Tibial nerve (tissue), 4 donors: Measurements from ENCODE around the gene CADPS2. TPM values are rescaled to one million over a fixed set of nuclear protein-coding genes. Genes with fewer than 3 reads are reported as not detected.

Experiments used
- DNase-seq, 2 donors: peaks; one replicate each; pipeline ENCODE4 v3.0.0-alpha.2; 2019; ENCODE audit warnings: low spot score in 2 of 2
- H3K27ac ChIP-seq, 4 donors: fragments of 200-600 bp; sonication (generic) in 3 of 4; one replicate each; pipeline ENCODE4 v1.5.1; 2017 to 2019; ENCODE audit warnings: mild to moderate bottlenecking in 1 of 4
- H3K27me3 ChIP-seq, 2 donors: fragments of 200-600 bp; sonication (generic) in 1 of 2; one replicate each; pipeline versions ENCODE4 v1.5.1 to v1.6.0; 2017 to 2019
- H3K36me3 ChIP-seq, 3 donors: fragments of 200-600 bp; sonication (generic); one replicate each; pipeline ENCODE4 v1.5.1; 2018 to 2019
- H3K4me1 ChIP-seq, 4 donors: fragments of 200-600 bp; sonication (generic) in 3 of 4; one replicate each; pipeline ENCODE4 v1.5.1; 2017 to 2019
- H3K4me3 ChIP-seq, 4 donors: fragments of 200-600 bp; sonication (generic) in 3 of 4; one replicate each; pipeline ENCODE4 v1.5.1; 2017 to 2019; ENCODE audit warnings: mild to moderate bottlenecking in 1 of 4, moderate library complexity in 1 of 4
- H3K9me3 ChIP-seq, 4 donors: fragments of 200-600 bp; sonication (generic) in 3 of 4; one replicate each; pipeline ENCODE4 v1.5.1; 2017 to 2019
- CTCF ChIP-seq, 5 experiments: fragments of 200-600 bp in 3 of 5; fragments of 450-650 bp in 2 of 5; sonication (generic) in 3 of 5; IDR thresholded peaks; one replicate each; pipeline ENCODE4 v1.5.1; 2016 to 2019; ENCODE audit warnings: antibody characterized with exemption in 5 of 5, mild to moderate bottlenecking in 3 of 5, moderate library complexity in 2 of 5
- EP300 ChIP-seq, 2 donors: sonication (generic); formaldehyde crosslinking; IDR thresholded peaks; one replicate each; pipeline ENCODE4 v1.6.1; 2017; ENCODE audit warnings: antibody characterized with exemption in 2 of 2, mild to moderate bottlenecking in 1 of 2
- POLR2A ChIP-seq, 2 donors: fragments of 450-650 bp; IDR thresholded peaks; one replicate each; pipeline ENCODE4 v1.6.1; 2017; ENCODE audit warnings: antibody characterized with exemption in 2 of 2, mild to moderate bottlenecking in 2 of 2, moderate library complexity in 2 of 2
- WGBS, 2 donors: methylation state at CpG; one replicate each; pipeline ENCODE4 v1.1.5; 2018; 5-methylcytosine and 5-hydroxymethylcytosine counted together
- total RNA-seq, 4 donors: library from RNA; depleted of rRNA; stranded (reverse); fragments of >200 nt; gene quantifications; one replicate each; pipeline ENCODE4 v1.1.0, GENCODE V29; 2016

CADPS2 gene
- total RNA-seq, 4 donors from 2014 or later = 20.3 to 44.4 (median 27.1) TPM

DNA sequence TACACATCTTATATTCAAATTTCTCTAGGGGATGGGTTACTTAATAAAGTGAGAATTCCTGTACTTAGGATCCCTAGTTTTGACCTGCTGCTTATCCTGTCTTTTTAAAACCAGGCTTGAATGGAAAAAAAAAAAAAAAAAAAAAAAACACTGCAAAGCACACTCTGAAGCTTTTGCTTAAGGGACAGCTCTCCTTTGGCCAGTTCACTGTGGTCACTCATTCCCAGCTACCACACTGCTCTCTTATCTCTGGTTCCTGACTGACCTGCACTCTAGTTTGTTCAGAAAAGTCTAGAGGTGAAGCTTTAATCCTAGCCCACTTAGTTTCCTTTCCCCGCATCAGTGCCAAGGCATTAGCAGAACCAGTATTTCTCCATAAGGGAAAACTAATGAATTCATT, 82.4 kb downstream of the CADPS2 start:
- H3K4me1 ChIP-seq = peaks cover 0 to 12% (median 0%) of the 10 kb centered on the region in 4 donors
- H3K36me3 ChIP-seq = no peaks in the 10 kb centered on the region
- DNase-seq = no peak
- H3K27ac ChIP-seq = no peak overlapping the region
- H3K9me3 ChIP-seq = no peaks in the 10 kb centered on the region
- H3K27me3 ChIP-seq = no peaks in the 10 kb centered on the region
- TF ChIP-seq POLR2A (IDR thresholded peaks at IDR 0.05) = no peak
- no peak for TF ChIP-seq CTCF (IDR thresholded peaks at IDR 0.05)
- TF ChIP-seq EP300 (IDR thresholded peaks at IDR 0.05) = no peak
- no peak overlapping the region for H3K4me3 ChIP-seq
- whole genome bisulfite sequencing, 2 donors = 97 to 100% methylated on average over 1 of the region's 1 CpG

DNA sequence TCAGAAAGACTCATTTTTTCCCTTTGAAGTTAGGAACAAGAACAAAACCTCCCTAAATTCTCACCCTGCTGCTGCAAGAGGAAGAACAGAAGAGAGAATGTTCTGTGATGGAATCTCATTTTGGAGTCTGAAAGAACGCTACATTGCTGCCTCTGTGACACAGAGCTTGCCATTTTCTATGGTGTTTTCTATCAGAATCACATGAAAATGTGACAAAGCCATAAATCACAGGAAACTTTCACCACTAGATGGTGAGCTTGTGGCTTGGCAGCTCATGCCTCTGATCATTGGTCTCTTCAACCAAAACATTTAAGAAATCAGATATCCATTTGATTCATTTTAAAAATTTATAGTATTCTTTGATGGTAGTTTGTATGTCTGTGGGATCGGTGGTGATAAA, 82.9 kb downstream of the CADPS2 start:
- WGBS, 2 donors = 36 to 41% methylated on average over 2 of the region's 2 CpGs
- Histone ChIP-seq H3K9me3 (no peaks in the 10 kb centered on the region), H3K27ac (no peak overlapping the region), H3K36me3 (no peaks in the 10 kb centered on the region), H3K4me3 (no peak overlapping the region), H3K27me3 (no peaks in the 10 kb centered on the region), H3K4me1 (peaks cover 0 to 12% (median 0%) of the 10 kb centered on the region in 4 donors)
- peak in 1 of 5 experiments; percentile 26 for TF ChIP-seq CTCF (IDR thresholded peaks at IDR 0.05)
- no peak for TF ChIP-seq POLR2A (IDR thresholded peaks at IDR 0.05)
- DNase-seq = no peak

DNA sequence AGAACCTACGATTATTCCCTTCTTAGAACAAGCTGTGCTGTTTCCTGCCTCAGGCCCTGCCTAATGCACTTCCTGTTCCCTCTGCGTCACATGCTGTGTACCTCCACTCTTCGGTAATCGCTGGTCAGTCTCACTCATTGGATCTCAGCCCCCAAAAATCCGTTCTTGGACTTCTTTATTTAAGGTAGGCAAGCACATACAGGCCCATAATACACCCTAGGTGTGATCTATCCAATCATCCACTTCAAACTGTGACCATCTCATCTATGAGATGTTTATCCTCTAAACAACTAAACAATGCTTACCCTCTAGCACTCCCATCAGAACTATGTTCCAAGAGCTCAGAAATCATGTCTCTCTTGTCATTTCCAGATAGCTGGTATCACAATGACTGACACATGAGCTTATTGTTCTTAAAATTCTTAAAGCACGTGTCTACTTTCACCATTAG, 83.9 kb downstream of the CADPS2 start:
- Histone ChIP-seq H3K27me3 (no peaks in the 10 kb centered on the region), H3K27ac (peak overlapping the region in 2 of 4 donors; percentile 1 to 49), H3K4me1 (peaks cover 0 to 12% (median 0%) of the 10 kb centered on the region in 4 donors), H3K36me3 (no peaks in the 10 kb centered on the region), H3K4me3 (no peak overlapping the region), H3K9me3 (no peaks in the 10 kb centered on the region)
- WGBS, 2 donors = 60 to 62% methylated on average over 6 of the region's 6 CpGs
- DNase-seq = no peak
- TF ChIP-seq CTCF (IDR thresholded peaks at IDR 0.05) (no peak), POLR2A (IDR thresholded peaks at IDR 0.05) (no peak), EP300 (IDR thresholded peaks at IDR 0.05) (peak in 1 of 2 donors; percentile 22)

GRCh38 chr7:122791959-122792545, 94.2 kb downstream of the CADPS2 start:
- Histone ChIP-seq H3K4me1 (no peaks in the 10 kb centered on the region), H3K27me3 (no peaks in the 10 kb centered on the region), H3K4me3 (no peak overlapping the region), H3K36me3 (no peaks in the 10 kb centered on the region), H3K27ac (no peak overlapping the region), H3K9me3 (no peaks in the 10 kb centered on the region)
- no peak for DNase-seq
- 79 to 80% methylated on average over 3 of the region's 3 CpGs for WGBS, 2 donors
- TF ChIP-seq CTCF (IDR thresholded peaks at IDR 0.05) = no peak
- TF ChIP-seq POLR2A (IDR thresholded peaks at IDR 0.05) = no peak
- TF ChIP-seq EP300 (IDR thresholded peaks at IDR 0.05) = no peak

GRCh38 chr7:122790591-122790990, 95.7 kb downstream of the CADPS2 start:
- no peak overlapping the region for H3K4me3 ChIP-seq
- H3K27ac ChIP-seq = no peak overlapping the region
- no peaks in the 10 kb centered on the region for H3K27me3 ChIP-seq
- H3K9me3 ChIP-seq = no peaks in the 10 kb centered on the region
- TF ChIP-seq EP300 (IDR thresholded peaks at IDR 0.05) (no peak), CTCF (IDR thresholded peaks at IDR 0.05) (no peak)
- WGBS, 2 donors = 84 to 95% methylated on average over 2 of the region's 2 CpGs
- no peaks in the 10 kb centered on the region for H3K36me3 ChIP-seq
- no peaks in the 10 kb centered on the region for H3K4me1 ChIP-seq
- no peak for DNase-seq
